ENCODE data around the gene ST6GALNAC6.
"Not testable (repeated sequence)": the region's sequence is repeated elsewhere in the genome, so short reads cannot be mapped to it uniquely, and the experiment has no call there.

The ST6GALNAC6 gene

GRCh38 chr9:127887792-127888191, 11.6 kb downstream of the ST6GALNAC6 start:
- DNase-seq, result no peak

GRCh38 chr9:127886401-127886972, 12.9 kb downstream of the ST6GALNAC6 start:
- no peak for DNase-seq

DNA sequence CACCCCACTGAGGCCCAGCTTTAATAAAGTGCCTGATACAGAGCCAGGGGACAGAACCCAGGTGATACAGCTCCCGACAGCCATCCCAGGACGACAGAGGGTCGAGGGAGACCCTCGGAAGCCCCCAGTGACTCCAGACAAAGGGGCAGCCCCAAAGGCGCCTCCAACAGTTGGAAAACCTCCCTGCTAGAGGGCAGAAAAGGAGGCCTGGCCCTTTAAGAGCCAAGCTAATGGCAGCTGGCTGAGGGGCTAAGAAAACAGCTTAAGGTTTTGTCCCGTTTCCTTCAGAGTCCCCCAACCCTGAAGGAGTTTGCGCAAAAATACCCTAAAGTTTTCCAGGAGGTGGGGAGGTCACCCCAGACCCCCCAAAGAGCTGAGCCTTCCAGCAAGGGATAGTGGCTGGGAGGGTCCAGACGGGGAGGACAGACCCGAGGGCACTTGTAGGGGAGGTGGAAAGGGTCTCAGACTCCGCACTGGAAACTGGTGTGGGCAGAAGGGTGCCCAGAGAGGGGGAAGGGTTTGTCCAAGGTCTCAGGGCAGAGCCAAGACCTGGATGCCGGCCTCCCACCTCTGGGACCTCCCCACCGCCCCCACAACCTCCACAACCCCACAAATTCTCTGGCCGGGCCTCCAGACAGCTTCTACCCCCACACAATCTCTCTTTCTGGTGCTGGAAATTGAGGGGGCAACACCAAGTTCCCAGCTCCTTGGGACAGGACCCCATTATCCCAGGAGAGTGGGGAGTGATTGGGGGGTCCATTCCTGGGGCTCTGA, 13.7 kb downstream of the ST6GALNAC6 start:
- no peak for DNase-seq

GRCh38 chr9:127884976-127885490, 14.4 kb downstream of the ST6GALNAC6 start:
- DNase-seq, result no peak

DNA sequence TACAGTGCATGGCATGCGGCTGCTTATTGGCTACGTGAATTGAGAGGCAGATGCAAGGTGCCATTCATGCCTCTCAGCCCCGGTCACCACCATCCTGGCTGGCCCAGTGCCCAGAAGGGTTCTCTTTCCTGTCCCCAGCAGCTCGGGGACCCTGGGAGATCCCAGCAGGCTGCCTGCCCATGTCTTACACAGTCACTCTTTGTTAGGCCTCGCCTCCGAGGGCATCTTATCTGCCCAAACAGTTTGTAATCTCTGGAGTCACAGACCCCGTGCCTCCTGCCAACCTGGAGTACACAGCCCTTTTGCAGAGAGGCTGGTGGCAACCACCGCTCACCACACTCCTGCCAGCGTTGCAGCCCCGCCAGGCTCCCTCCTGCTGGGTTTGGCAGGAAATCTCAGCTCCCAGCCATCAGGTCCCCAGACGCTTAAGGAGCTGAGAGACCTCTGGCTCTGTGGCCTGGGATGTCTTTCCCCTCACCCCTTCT, 14.9 kb downstream of the ST6GALNAC6 start:
- no peak for DNase-seq

DNA sequence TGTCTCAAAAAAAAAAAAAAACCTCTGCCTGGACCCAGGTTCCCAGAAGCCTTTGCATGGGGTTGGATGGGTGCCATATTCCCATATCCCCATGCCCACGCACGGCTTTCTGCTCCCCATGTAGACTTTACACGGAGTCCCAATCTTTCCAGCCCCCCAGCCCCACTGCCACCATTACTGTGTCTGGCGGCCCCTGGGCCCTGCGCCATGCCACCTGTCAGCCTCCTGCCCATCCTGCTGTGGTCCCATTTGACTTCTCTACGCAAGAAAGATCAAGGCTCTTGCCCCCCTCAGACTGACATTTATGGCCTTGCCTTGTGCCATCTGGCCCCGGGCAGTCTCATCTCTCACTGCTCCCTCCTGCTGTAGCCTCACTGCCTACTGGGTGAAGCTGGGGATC, 15.4 kb downstream of the ST6GALNAC6 start:
- DNase-seq, result no peak

GRCh38 chr9:127881715-127882114, 17.7 kb downstream of the ST6GALNAC6 start:
- DNase-seq, result not testable (repeated sequence)

DNA sequence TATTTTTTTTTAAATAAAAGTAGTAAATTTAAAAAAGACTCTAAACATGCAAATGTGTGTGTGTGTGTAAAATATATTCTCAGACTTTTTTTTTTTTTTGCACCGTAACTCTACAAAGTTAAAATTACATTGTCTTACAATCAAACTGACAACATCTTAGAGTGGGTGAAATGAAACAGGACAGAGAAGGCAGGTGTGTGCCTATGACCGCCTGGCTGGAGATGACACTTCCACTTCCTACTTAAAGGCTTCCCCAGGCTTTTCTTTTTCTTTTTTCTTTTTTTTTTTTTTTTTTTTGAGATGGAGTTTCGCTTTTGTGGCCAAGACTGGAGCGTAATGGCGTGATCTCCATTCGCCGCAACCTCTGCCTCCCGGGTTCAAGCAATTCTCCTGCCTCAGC, 19.3 kb downstream of the ST6GALNAC6 start:
- no peak for DNase-seq

- no peak for DNase-seq
Observed at GRCh38 chr9:127878652-127879390, 20.6 kb downstream of the ST6GALNAC6 start.

DNA sequence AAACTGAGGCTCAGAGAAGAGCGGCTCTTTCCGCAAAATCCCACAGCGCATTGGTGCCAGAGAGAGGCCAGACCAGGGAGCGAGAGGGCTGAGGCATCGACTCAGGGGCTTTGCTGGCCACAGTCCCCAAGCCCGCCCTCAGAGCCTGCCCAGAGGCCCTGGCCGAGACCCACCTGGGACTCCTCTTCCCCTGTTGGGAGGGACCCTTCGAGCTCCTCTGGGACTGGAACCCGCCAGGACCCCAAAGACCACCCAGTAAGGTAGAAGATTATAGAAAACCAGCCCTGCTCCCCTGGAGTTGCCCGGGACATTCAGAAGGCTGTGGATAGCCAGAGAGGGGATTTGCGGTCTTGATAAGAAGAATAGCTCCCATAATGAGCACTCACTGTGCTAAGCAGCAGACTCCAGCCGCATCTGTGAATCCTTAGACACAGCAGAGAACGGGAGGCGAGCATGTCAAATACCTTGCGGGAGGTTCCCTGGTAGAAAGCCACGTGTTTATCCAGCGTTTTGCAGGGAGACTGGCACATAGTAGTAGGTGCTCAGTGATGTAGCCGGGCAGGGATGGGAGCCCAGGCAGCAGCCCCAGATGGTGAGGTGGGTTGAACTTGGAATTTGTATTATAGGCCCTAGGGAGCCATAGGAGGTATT, 21.3 kb downstream of the ST6GALNAC6 start:
- no peak for DNase-seq

DNA sequence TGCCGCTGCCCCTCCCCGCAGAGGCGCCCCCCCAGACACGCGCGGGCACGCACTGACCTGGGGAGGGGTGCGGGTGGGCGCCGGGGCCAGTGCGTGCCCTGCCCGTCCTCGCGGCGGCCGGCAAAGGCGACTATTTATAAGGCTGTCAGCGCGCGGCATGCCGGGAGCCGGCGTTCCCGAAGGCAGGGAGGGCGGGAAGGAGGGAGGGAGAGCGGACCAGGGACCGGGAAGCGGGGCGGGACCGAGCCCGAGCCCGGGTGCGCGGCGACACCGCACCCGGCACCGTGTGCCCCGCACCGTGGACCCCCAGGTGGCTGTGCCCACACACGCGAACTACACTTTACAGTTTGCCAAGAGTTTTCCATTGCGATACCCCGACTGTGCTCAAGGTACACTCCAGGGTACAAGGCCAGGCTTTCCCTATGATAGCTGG, 21.8 kb downstream of the ST6GALNAC6 start, which contains the start of gene AK1:
TSS of gene AK1 (minus strand) at position 110 of the 433 bp plus-strand sequence. CDS start 3,058 bp downstream, outside the sequence.
- DNase-seq, result peak; percentile 86

DNA sequence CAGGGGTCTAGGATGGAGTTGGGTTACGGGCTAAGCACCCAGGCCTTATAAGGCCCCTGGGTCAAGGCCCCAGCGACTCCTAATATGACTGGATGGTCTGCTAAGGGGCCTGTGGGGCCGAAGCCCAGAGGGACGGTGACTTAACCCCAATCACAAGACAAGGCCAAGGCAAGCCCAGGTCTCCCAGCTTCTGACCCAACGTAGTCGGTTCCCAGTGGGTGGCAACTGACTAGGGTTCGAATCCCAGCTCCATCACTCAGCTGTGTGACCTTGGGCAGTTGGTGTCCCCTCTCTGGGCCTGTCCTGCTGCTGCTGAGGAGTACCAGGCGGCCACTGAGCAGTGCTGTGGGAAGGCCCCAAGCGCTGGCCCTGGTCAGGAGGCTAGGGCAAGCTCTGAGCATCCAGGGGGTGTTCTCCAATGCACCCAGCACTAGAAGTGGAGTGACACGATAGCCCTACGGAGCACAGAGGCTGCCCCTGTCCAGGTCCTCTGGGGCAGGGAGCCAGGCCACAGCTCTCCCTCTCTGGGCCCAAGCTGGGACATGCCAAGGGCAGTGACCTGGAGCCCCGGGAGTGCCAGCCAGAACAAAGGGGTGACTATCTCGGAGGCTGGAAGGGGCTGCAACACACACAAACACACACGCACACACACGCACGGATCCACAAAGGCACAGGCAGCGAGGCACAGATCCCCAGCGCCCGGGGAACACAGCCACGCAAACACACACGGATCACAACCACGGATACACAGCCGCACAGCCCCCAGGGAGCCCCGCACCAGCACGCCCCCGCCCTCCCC, 22.4 kb downstream of the ST6GALNAC6 start:
- DNase-seq, result no peak

DNA sequence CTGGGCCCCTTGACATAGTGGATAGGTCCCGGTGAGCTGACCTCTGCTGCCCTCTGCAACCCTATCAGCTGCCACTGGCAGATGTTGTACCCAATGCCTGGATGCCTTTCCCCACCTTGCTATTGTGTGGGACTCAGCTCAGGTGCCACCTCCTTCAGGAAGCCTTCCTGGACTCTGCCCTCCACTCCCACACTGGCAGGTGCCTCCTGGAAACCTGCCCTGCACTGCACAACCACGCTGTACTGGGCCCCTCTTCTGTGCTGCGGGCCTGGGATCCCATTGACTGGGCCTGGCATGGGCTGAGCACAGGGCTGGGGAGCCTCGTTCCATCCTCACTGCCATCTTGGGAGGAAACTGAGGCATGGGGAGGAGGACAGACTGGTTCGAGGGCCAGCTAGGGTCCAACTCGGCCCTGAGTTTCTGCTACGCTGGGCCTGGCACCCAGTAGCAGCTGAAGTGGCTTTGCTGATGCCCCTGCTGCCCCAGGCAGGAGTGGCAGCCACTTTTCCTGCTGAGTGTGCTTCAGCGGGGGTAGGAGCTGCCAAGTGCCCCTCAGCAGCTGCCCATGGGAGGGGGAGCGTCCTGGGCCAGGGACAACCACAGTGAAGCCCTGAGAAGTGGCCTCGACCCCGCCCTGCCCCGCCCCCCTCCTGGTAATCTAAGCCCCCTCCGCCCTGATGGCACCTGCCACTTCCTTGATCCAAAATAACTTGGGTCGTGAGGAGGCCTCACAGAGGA, 23.2 kb downstream of the ST6GALNAC6 start:
- peak; percentile 61 for DNase-seq

DNA sequence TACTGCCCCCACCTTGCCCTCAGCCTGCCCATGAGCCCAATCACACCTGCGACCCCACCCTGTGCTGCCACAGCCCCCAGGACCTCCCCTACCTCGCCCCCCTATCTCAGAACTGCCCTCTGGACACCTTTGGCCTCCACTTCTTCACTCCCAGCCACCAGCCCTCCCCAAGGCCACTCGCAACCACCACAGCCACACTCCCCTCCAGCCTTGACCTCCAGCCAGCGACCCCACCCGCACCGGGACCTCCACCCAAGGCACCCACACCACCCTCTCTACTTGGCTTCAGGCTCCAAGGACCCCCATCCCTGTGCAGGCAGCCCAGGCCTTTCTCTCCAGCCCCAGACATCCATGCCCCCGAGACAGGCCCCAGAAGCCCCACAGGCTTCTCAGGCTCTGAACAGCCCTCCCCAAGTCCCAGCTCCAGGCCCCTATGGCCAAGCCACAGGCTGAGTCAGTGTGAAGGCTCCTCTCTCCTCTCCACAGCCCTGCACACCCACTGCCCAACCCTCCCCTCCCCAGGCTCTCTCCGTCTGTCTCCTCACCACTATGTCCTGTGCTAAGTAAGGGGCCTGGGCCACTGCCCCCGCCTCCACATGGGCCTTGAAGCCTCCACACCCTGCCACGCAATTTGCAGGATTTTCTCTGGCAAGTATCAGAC, 24.0 kb downstream of the ST6GALNAC6 start:
- no peak for DNase-seq

DNA sequence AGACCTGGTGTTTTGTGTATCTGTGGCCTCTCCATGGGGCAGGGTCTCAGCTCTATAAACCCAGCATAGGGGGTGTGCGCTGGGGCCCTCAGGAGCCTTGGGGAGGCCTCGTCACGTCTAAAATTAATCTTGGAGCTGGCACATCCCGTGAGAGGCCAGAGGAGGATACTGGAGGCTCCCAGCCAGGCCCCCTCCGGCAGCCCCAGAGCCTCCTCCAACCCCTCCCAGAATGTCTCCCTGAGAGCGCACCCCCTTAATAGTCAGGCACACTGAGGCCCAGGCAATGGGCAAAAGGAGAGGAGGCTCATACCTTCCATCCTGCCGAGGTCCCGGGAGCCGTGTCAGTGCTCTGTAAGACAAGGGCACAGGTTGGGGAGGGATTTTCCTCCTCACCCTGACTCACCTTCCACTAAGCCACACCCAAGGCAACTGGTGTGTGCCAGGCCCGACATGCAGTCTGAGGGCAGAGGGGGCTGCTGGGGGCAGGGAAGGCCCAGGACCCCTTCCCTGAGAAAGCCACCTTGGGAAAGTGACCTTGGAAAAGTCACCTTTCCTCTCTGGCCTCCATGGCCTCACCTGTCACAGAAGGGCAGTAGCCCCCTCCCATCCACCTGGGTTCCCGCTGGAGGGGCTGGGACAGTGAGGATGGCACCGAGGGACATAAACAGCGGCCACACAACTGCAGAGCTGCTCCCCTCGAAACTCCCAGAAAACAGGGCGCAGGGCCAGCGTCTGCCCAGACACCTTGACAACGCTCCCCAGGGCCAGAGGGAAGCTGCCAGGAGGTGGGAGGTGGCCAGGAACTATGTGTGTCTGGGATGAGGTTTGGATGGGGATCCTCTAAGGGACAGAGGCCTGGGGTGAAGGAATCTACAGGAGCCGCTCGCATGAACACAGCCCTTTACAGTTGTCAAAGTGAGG, 24.8 kb downstream of the ST6GALNAC6 start:
- no peak for DNase-seq

- DNase-seq, result peak; percentile 79
Observed at GRCh38 chr9:127873886-127874285, 25.5 kb downstream of the ST6GALNAC6 start.

DNA sequence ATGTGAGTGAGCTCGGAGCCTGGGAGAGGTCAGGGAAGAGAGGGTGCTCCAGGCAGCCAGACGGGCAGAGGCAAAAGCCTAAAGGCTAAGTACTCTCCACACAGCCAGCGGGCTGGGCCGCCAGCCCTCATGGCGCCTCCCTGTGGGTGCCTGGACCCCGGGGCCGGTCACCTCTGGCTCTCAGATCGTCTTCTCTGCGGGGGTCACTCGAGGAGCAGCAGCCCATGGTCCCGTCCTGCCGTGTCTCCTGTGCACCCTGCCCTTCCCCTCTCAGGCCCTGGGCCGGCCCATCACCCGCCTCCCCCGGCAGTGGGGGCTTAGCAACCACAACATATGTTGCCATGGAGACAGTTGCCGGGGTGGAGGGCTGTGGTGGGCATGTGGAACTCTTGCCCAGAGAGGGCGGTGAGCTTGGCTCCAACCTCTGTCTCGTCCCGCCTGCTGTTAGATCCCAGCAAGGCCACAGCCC, 26.1 kb downstream of the ST6GALNAC6 start:
- DNase-seq, result peak; percentile 75

GRCh38 chr9:127872369-127873222, 26.8 kb downstream of the ST6GALNAC6 start:
- no peak for DNase-seq

Data from right hindlimb (tissue), 1 donor.